ENCODE results near the gene TAS2R1.

Gene TAS2R1

DNA sequence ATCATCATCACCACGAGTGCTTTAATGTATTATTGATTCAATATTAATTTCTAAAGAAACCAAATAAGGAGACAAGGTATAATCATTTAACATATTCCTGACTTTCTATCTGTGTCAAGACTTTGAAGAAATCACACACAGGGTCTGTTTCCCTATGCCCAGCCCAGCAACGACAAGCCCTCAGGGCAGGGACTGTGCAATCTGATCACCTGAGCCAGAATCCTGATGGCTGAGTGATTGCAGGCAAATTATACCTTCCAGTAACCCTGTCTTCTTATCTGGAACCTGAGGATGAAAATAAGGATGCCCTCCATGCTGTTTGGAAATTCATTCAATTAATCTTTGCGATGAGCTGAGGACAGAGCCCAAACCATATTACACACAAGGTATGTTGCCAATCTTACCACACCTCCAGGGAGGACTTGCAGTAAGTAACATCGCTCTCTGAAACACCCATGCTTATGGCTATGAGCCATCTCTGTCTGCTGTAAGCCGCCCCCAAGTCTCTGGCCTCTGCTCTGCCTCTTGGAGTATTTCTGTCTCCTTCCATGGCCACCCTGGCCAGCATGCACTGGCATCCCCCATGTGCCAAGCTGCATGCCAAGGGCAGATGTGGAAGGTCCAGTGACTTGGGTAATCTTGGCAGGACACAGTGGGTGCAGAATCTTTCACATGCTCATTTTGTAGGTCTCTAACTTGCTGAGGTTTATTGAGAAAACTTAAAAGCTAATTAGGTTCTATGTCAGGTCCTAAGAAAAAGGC lies 10.6 kb downstream of the TAS2R1 start:
- Histone ChIP-seq H3K36me3 (ENCODE audit: control insufficient read depth, insufficient read depth, low read length) (no peaks in the 10 kb centered on the region), H3K27ac (ENCODE audit: low read depth, low read length) (no peak overlapping the region), H3K27me3 (ENCODE audit: control insufficient read depth, insufficient read depth, low read length) (no peaks in the 10 kb centered on the region), H3K9ac (ENCODE audit: low read length) (no peak overlapping the region), H3K4me3 (ENCODE audit: low read length) (no peak overlapping the region), H3K4me1 (ENCODE audit: control insufficient read depth, insufficient read depth, low read length) (no peaks in the 10 kb centered on the region)

DNA sequence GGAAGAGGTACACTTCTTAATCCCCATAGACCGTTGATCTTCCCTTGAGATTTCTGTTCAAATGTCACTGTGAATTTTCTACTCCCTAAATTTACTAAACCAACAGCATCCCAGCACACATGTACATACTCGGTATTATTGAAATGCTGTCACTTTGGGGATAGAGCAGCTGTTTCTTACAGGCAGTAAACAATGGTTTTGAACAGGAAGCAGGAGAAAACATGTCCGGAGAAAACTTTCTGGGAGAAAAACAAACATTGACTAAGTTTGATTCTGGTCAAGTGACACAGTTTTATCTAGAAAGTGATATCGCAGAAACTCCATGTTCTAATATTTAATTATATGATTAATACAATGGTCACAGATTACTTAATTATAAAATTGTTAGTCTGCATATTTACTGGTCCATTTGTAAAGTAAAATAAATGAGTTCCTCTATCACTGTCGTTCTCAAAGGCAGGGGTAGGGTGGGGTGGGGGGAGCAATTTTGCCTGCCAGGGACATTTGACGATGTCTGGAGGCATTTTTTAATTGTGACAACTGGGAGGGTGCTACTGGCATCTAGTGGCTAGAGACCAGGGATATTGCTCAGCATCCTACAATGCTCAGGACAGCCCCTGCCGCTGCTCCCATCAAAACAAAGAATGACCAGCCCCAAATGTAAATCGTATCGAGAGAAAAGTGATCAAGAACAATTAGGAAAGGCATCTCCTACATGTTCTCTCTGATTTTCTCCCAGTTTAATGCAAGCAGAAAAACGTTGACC lies 12.2 kb downstream of the TAS2R1 start:
- no peak overlapping the region for H3K9ac ChIP-seq (ENCODE audit: low read length)
- no peak overlapping the region for H3K27ac ChIP-seq (ENCODE audit: low read depth, low read length)
- no peak overlapping the region for H3K4me3 ChIP-seq (ENCODE audit: low read length)
- H3K36me3 ChIP-seq (ENCODE audit: control insufficient read depth, insufficient read depth, low read length): no peaks in the 10 kb centered on the region
- no peaks in the 10 kb centered on the region for H3K4me1 ChIP-seq (ENCODE audit: control insufficient read depth, insufficient read depth, low read length)
- no peaks in the 10 kb centered on the region for H3K27me3 ChIP-seq (ENCODE audit: control insufficient read depth, insufficient read depth, low read length)

DNA sequence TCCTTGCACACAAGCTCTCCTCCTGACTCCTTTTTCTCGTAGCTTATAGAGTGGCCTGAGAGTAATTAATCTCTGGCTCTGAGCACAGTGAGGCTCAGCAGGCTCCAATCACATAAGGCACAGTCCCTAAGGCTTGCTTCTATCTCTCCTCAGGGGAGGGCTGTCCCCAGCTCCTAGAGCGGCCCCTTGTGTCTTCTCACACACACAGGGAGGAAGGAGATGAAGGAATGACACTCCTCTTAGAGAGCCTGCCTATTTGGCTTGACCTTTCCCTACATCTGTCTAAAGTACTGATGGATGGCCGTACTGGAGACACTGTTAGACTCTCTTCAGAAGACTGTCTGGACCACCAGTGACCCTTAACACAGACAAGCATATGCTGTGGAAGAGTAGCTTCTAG lies 12.9 kb downstream of the TAS2R1 start:
- H3K4me1 ChIP-seq (ENCODE audit: control insufficient read depth, insufficient read depth, low read length): no peaks in the 10 kb centered on the region
- H3K27ac ChIP-seq (ENCODE audit: low read depth, low read length): no peak overlapping the region
- no peak overlapping the region for H3K4me3 ChIP-seq (ENCODE audit: low read length)
- no peak overlapping the region for H3K9ac ChIP-seq (ENCODE audit: low read length)
- no peaks in the 10 kb centered on the region for H3K36me3 ChIP-seq (ENCODE audit: control insufficient read depth, insufficient read depth, low read length)
- no peaks in the 10 kb centered on the region for H3K27me3 ChIP-seq (ENCODE audit: control insufficient read depth, insufficient read depth, low read length)

DNA sequence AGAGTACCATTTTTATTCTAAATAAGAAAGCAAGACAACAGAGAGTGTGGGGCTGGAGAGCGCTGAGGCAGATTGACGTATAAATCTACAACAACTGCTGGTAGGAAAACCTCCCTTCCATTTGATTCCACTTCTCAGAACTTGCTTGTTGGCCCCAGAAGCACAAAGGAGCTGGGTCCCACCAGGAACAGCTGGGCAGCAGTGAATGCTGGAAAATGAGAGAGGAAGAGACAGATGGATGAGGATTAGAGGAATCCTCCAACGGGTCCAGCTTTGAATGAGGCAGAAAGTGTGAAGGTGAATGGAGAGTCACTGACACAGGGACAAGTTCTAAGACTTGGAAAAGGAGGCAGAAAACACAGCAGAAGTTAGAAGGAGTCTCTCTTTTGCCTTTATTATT lies 14.8 kb downstream of the TAS2R1 start:
- no peak overlapping the region for H3K27ac ChIP-seq (ENCODE audit: low read depth, low read length)

DNA sequence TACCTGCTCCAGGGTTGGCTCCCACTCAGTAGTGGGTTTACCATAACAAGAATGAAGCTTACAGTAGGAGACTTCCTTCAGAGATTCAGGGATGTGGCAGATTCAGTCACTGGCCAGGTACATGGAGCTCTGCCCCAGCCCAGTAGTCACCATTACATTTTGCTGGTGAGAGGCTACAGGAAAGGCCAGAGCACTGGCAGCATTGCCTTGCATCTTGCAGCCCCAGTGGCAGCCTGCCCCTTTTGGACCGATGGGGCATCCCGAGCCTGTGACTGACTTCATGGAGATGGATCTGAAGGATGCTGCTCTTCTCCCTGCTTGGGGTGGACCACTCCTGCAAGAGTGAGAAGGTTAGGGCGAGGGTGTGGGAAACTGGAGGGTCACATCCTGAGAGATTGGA lies 16.8 kb downstream of the TAS2R1 start:
- Histone ChIP-seq H3K36me3 (ENCODE audit: control insufficient read depth, insufficient read depth, low read length) (no peaks in the 10 kb centered on the region), H3K27ac (ENCODE audit: low read depth, low read length) (no peak overlapping the region), H3K4me3 (ENCODE audit: low read length) (no peak overlapping the region), H3K4me1 (ENCODE audit: control insufficient read depth, insufficient read depth, low read length) (no peaks in the 10 kb centered on the region), H3K9ac (ENCODE audit: low read length) (no peak overlapping the region), H3K27me3 (ENCODE audit: control insufficient read depth, insufficient read depth, low read length) (no peaks in the 10 kb centered on the region)

More for the DNA sequence above, 14.8 kb downstream of the TAS2R1 start:
- Histone ChIP-seq H3K36me3 (ENCODE audit: control insufficient read depth, insufficient read depth, low read length) (no peaks in the 10 kb centered on the region), H3K27me3 (ENCODE audit: control insufficient read depth, insufficient read depth, low read length) (no peaks in the 10 kb centered on the region), H3K4me3 (ENCODE audit: low read length) (no peak overlapping the region), H3K9ac (ENCODE audit: low read length) (no peak overlapping the region), H3K4me1 (ENCODE audit: control insufficient read depth, insufficient read depth, low read length) (no peaks in the 10 kb centered on the region)

DNA sequence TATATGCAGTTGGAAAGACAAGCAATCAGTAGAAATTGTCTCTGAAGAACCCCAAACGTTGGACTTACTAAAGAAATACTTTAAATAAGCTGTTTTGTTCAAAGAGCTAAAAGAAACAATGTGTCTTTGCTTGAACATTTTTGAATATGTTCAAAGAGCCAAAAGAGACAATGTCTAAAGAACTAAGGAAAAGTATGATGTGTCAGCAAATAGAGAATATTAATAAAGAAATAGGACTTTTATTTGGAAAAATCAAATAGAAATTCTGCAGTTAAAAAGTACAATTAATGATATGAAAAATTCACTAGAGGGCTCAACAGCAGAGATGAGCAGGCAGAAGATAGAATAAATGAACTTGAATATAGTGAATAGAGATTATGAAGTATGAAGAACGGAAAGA lies 19.2 kb downstream of the TAS2R1 start:
- Histone ChIP-seq H3K27ac (ENCODE audit: low read depth, low read length) (no peak overlapping the region), H3K36me3 (ENCODE audit: control insufficient read depth, insufficient read depth, low read length) (no peaks in the 10 kb centered on the region), H3K9ac (ENCODE audit: low read length) (no peak overlapping the region), H3K27me3 (ENCODE audit: control insufficient read depth, insufficient read depth, low read length) (no peaks in the 10 kb centered on the region), H3K4me3 (ENCODE audit: low read length) (no peak overlapping the region), H3K4me1 (ENCODE audit: control insufficient read depth, insufficient read depth, low read length) (no peaks in the 10 kb centered on the region)

DNA sequence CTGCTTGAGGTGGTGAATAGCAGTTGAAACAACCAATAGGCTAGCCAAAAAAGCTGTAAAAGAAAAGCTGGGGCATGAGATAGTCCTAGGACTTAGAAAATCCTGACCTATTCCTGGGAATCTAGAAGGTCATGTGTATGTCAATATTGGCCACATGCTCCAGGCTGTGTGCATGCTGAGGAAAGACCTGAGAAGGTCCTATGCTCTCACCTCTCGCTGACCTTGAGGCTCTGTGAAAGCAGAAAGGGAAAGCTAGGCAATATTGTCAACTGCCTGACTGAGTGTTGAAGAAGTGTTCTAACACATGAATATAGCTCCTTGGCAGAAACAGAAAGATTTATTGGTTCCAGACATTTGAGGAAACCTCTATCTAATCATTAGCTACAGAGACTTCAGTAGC lies 19.8 kb downstream of the TAS2R1 start:
- H3K27ac ChIP-seq (ENCODE audit: low read depth, low read length): no peak overlapping the region
- no peaks in the 10 kb centered on the region for H3K27me3 ChIP-seq (ENCODE audit: control insufficient read depth, insufficient read depth, low read length)
- no peak overlapping the region for H3K4me3 ChIP-seq (ENCODE audit: low read length)
- H3K36me3 ChIP-seq (ENCODE audit: control insufficient read depth, insufficient read depth, low read length): no peaks in the 10 kb centered on the region
- no peak overlapping the region for H3K9ac ChIP-seq (ENCODE audit: low read length)
- no peaks in the 10 kb centered on the region for H3K4me1 ChIP-seq (ENCODE audit: control insufficient read depth, insufficient read depth, low read length)

DNA sequence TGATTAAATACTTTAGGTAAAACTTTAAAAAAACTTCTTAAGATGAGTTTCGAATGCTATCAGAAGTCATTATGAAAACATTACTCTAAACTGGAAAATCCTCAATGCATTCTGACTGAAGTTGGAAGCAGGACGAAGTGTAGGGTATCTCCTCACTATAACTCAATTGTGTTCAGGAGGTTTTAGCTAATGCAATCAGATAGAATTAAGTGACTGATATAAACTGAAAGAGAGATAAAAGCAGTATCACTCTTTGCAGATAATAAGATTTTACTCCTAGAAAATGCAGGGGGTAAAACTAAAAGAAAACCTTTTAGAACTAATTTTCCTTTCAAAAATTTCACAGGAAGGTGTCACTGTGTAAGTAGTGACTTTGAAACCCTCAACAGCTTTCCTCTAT lies 22.1 kb downstream of the TAS2R1 start:
- Histone ChIP-seq H3K36me3 (ENCODE audit: control insufficient read depth, insufficient read depth, low read length) (no peaks in the 10 kb centered on the region), H3K27me3 (ENCODE audit: control insufficient read depth, insufficient read depth, low read length) (no peaks in the 10 kb centered on the region), H3K4me1 (ENCODE audit: control insufficient read depth, insufficient read depth, low read length) (no peaks in the 10 kb centered on the region), H3K9ac (ENCODE audit: low read length) (no peak overlapping the region), H3K4me3 (ENCODE audit: low read length) (no peak overlapping the region), H3K27ac (ENCODE audit: low read depth, low read length) (no peak overlapping the region)

DNA sequence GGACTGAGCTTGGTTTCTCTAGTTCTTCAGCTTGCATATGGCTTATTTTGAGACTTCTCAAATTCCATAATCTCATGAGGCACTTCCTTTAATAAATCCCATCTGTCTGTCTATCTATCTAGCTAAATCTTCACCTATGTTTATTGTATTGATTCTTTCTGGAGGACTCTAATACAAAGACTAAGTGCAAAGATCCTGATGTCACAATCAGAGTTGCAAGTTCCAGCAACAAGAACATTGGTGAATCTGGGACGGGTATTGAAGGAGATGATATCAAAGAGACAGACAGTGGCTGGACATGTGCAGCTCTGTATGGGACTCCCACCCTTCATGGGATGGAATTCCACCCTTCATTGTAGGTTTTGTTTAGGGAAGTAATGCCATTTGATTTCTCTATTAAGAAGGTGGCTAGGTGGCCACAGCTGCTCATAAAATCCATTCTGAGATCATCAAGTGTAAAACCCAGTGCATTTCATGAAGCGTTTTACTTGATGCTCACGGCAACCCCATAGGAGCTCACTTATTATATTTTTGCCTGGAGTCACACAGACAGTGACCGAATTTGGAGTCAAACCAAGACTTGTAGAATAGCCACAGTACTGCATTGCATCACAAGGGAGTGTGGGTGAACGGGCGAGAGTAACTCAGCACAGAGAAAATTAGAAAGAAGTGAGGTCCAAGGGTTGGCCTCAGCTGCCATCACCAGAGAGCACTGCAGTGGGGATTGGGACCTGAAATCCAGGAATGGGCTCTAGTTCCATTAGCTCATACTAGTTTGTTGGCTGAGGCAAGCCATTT lies 24.9 kb downstream of the TAS2R1 start:
- no peaks in the 10 kb centered on the region for H3K4me1 ChIP-seq (ENCODE audit: control insufficient read depth, insufficient read depth, low read length)
- H3K4me3 ChIP-seq (ENCODE audit: low read length): no peak overlapping the region
- no peak overlapping the region for H3K27ac ChIP-seq (ENCODE audit: low read depth, low read length)
- no peaks in the 10 kb centered on the region for H3K36me3 ChIP-seq (ENCODE audit: control insufficient read depth, insufficient read depth, low read length)
- H3K9ac ChIP-seq (ENCODE audit: low read length): no peak overlapping the region
- no peaks in the 10 kb centered on the region for H3K27me3 ChIP-seq (ENCODE audit: control insufficient read depth, insufficient read depth, low read length)

DNA sequence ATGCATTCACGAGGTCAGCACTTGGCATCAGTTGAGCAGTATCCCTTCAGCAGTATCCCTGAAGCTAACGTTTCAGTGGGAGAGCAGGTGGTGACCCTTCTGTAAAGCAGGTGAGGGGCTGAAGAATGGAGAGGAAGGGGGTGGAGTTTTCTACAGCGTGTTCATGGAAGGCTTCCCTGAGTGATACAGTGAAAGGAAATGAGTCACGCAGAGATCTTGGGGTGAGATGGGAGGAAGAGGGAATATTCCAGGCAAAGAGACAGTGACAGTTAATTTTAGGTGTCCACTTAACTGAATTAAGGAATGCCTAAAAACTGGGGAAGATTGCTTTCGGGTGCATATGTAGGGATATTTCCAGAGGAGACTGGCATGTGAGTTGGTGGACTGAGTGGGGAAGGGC lies 25.7 kb downstream of the TAS2R1 start:
- Histone ChIP-seq H3K4me1 (ENCODE audit: control insufficient read depth, insufficient read depth, low read length) (no peaks in the 10 kb centered on the region), H3K9ac (ENCODE audit: low read length) (no peak overlapping the region), H3K27ac (ENCODE audit: low read depth, low read length) (no peak overlapping the region), H3K27me3 (ENCODE audit: control insufficient read depth, insufficient read depth, low read length) (no peaks in the 10 kb centered on the region), H3K4me3 (ENCODE audit: low read length) (no peak overlapping the region), H3K36me3 (ENCODE audit: control insufficient read depth, insufficient read depth, low read length) (no peaks in the 10 kb centered on the region)

DNA sequence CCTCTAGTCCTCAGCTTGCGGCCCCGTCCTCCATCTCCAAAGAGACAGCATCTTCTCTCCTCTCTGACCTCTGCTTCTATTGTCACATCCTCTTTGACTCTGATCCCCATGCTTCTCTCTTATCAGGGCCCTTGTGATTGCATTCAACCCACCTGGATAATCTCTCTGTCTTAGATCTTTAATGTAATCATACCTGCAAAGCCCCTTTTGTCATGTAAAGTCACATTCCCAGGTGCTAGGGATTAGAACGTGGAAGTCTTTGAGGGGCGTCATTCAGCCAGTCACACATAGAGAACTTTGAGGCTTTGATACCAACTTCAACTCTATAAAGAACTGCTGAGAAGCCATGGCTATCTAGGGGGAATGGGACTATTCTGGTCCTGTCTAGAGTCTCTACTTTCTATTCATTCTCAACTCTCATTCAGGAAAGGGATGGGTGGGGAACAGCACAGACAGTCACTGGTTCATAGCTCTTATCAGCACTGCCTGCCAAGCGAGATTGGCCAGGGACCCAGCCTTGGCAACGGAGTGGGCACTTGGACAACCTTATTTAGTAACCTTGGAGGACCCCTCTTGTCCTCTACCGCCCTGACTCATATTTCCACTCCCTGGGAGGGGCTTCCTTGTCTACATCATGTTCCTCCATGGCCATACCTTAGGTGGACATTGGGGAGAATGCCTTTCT lies 29.0 kb downstream of the TAS2R1 start:
- Histone ChIP-seq H3K9ac (ENCODE audit: low read length) (no peak overlapping the region), H3K27ac (ENCODE audit: low read depth, low read length) (no peak overlapping the region), H3K4me1 (ENCODE audit: control insufficient read depth, insufficient read depth, low read length) (no peaks in the 10 kb centered on the region), H3K4me3 (ENCODE audit: low read length) (no peak overlapping the region), H3K36me3 (ENCODE audit: control insufficient read depth, insufficient read depth, low read length) (no peaks in the 10 kb centered on the region), H3K27me3 (ENCODE audit: control insufficient read depth, insufficient read depth, low read length) (no peaks in the 10 kb centered on the region)

DNA sequence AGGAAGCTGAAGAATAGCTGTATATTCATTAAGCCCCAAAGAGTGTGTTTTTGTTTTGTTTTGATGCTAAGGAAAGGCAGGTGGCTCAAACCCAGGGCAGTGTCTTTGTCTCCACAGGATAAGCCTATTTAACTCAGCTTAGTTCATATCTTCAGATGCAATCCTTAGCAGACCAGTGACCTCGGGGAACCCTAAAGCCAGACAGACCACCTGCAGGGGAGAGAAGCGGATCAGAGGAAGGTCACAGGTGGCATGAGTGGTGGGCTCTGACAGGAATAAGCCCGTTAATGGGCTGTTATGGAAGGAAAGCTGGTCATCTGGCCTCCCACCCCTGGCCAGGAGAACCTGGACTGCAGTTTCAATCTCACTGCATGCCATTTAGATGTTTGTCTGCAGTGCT lies 30.8 kb downstream of the TAS2R1 start:
- Histone ChIP-seq H3K36me3 (ENCODE audit: control insufficient read depth, insufficient read depth, low read length) (no peaks in the 10 kb centered on the region), H3K9ac (ENCODE audit: low read length) (no peak overlapping the region), H3K27me3 (ENCODE audit: control insufficient read depth, insufficient read depth, low read length) (no peaks in the 10 kb centered on the region), H3K4me3 (ENCODE audit: low read length) (no peak overlapping the region), H3K4me1 (ENCODE audit: control insufficient read depth, insufficient read depth, low read length) (no peaks in the 10 kb centered on the region), H3K27ac (ENCODE audit: low read depth, low read length) (no peak overlapping the region)

Data from rectal smooth muscle tissue (tissue), 1 donor.